ENCODE results near the gene TUBG1. TPM values are rescaled to one million over a fixed set of nuclear protein-coding genes. Genes with fewer than 3 reads are reported as not detected.

TUBG1 gene
- total and polyA plus RNA-seq, 10 of the 15 experiments (the other 5 are each of a cell fraction or from before 2014, with no cell fraction given): 40.0 to 256 (median 107) TPM

DNA sequence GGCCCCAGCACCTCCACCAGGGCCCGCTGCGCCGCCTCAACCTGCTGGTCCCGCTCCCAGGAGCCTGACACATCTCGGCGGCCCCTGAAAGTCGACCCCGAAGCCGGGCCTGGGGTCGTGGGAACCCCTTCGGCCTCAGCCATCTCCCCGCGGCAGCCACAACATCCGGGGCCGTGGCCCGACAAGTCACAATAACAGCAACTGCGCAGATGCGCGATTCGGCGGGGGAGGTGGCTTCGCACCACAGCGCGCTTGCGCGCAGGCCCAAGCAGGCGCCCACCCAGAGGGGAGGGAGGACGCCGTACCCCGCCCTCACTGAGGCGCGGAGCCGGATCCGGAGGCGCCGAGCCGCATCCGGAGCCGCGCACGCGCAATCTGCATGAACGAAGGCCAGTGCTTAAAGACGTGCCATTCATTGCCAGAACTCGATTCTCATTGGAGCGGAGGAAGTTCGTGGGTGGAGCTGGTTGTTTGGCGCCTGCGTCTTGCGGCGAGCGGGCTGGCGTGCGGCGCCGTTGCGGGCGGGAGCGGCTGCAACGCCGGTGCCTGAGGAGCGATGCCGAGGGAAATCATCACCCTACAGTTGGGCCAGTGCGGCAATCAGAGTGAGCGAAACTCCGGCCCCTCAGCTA is at the start of gene TUBG1, which contains the start of gene RETREG3 (continued):
- TF ChIP-seq PAX5 (IDR thresholded peaks at IDR 0.05; ENCODE audit: borderline replicate concordance, low read depth, low read length) (no peak), MTA2 (IDR thresholded peaks at IDR 0.05; ENCODE audit: low read depth) (no peak), NRF1 (conservative IDR thresholded peaks at IDR 0.05; ENCODE audit: low read depth, low read length) (peak; percentile 69), SRF (IDR thresholded peaks at IDR 0.05; ENCODE audit: low read depth in 2 of 2, low read length in 2 of 2) (no peak), HDGF (IDR thresholded peaks at IDR 0.05) (peak; percentile 93), ZNF207 (IDR thresholded peaks at IDR 0.05; ENCODE audit: borderline replicate concordance) (peak; percentile 82; the same call in 1 of the 2 replicates), IKZF2 (IDR thresholded peaks at IDR 0.05) (no peak), IKZF1 (conservative IDR thresholded peaks at IDR 0.05) (peak; percentile 76), SUZ12 (IDR thresholded peaks at IDR 0.05; ENCODE audit: unreplicated experiment) (no peak), TCF7 (IDR thresholded peaks at IDR 0.05; ENCODE audit: borderline replicate concordance) (no peak), IRF4 (IDR thresholded peaks at IDR 0.05; ENCODE audit: low read depth, low read length) (no peak), PML (IDR thresholded peaks at IDR 0.05; ENCODE audit: low read length) (peak; percentile 66; the same call in 1 of the 2 replicates), FOXK2 (IDR thresholded peaks at IDR 0.05) (peak; percentile 51; the same call in 1 of the 2 replicates), RCOR1 (conservative IDR thresholded peaks at IDR 0.05; ENCODE audit: low read depth, low read length) (no peak), MEF2A (IDR thresholded peaks at IDR 0.05; ENCODE audit: insufficient read depth, low read depth, low read length) (no peak), HDAC2 (IDR thresholded peaks at IDR 0.05) (no peak), CREB1 (IDR thresholded peaks at IDR 0.05; ENCODE audit: low read depth) (0 out of 2 replicates have a peak, but pooled peaks have one; percentile 41), POLR2AphosphoS5 (IDR thresholded peaks at IDR 0.05; ENCODE audit: low read length) (peak; percentile 89), SMC3 (IDR thresholded peaks at IDR 0.05; ENCODE audit: borderline replicate concordance, low read length) (no peak), FOS (IDR thresholded peaks at IDR 0.05; ENCODE audit: borderline replicate concordance, extremely low read depth, insufficient read length) (no peak), ZBED1 (IDR thresholded peaks at IDR 0.05; ENCODE audit: borderline replicate concordance) (no peak)
- TF ChIP-seq, protein P1, sequence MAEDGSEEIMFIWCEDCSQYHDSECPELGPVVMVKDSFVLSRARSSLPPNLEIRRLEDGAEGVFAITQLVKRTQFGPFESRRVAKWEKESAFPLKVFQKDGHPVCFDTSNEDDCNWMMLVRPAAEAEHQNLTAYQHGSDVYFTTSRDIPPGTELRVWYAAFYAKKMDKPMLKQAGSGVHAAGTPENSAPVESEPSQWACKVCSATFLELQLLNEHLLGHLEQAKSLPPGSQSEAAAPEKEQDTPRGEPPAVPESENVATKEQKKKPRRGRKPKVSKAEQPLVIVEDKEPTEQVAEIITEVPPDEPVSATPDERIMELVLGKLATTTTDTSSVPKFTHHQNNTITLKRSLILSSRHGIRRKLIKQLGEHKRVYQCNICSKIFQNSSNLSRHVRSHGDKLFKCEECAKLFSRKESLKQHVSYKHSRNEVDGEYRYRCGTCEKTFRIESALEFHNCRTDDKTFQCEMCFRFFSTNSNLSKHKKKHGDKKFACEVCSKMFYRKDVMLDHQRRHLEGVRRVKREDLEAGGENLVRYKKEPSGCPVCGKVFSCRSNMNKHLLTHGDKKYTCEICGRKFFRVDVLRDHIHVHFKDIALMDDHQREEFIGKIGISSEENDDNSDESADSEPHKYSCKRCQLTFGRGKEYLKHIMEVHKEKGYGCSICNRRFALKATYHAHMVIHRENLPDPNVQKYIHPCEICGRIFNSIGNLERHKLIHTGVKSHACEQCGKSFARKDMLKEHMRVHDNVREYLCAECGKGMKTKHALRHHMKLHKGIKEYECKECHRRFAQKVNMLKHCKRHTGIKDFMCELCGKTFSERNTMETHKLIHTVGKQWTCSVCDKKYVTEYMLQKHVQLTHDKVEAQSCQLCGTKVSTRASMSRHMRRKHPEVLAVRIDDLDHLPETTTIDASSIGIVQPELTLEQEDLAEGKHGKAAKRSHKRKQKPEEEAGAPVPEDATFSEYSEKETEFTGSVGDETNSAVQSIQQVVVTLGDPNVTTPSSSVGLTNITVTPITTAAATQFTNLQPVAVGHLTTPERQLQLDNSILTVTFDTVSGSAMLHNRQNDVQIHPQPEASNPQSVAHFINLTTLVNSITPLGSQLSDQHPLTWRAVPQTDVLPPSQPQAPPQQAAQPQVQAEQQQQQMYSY (CRISPR knock-in tag; IDR thresholded peaks at IDR 0.05): no peak
- TF ChIP-seq, protein P2, sequence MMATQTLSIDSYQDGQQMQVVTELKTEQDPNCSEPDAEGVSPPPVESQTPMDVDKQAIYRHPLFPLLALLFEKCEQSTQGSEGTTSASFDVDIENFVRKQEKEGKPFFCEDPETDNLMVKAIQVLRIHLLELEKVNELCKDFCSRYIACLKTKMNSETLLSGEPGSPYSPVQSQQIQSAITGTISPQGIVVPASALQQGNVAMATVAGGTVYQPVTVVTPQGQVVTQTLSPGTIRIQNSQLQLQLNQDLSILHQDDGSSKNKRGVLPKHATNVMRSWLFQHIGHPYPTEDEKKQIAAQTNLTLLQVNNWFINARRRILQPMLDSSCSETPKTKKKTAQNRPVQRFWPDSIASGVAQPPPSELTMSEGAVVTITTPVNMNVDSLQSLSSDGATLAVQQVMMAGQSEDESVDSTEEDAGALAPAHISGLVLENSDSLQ (IDR thresholded peaks at IDR 0.05): peak; percentile 97
- TF ChIP-seq, protein P3, sequence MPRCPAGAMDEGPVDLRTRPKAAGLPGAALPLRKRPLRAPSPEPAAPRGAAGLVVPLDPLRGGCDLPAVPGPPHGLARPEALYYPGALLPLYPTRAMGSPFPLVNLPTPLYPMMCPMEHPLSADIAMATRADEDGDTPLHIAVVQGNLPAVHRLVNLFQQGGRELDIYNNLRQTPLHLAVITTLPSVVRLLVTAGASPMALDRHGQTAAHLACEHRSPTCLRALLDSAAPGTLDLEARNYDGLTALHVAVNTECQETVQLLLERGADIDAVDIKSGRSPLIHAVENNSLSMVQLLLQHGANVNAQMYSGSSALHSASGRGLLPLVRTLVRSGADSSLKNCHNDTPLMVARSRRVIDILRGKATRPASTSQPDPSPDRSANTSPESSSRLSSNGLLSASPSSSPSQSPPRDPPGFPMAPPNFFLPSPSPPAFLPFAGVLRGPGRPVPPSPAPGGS (IDR thresholded peaks at IDR 0.05; ENCODE audit: borderline replicate concordance, insufficient read depth, low read depth, low read length, poor library complexity, severe bottlenecking): no peak
- TF ChIP-seq, protein P4, sequence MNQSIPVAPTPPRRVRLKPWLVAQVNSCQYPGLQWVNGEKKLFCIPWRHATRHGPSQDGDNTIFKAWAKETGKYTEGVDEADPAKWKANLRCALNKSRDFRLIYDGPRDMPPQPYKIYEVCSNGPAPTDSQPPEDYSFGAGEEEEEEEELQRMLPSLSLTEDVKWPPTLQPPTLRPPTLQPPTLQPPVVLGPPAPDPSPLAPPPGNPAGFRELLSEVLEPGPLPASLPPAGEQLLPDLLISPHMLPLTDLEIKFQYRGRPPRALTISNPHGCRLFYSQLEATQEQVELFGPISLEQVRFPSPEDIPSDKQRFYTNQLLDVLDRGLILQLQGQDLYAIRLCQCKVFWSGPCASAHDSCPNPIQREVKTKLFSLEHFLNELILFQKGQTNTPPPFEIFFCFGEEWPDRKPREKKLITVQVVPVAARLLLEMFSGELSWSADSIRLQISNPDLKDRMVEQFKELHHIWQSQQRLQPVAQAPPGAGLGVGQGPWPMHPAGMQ (IDR thresholded peaks at IDR 0.05; ENCODE audit: borderline replicate concordance): 0 out of 2 replicates have a peak, but pooled peaks have one; percentile 35
